GM06990 (cell line): Measurements from ENCODE around the gene TNIP2.

Experiments
- DNase-seq: peaks from one replicate; pipeline ENCODE4 v3.0.0-alpha.2; 2011; ENCODE audit not compliant: insufficient read length; ENCODE audit errors: extremely low read depth
- H3K27me3 ChIP-seq: replicated peaks from 2 replicates; pipeline ENCODE4 v1.6.0; 2011; ENCODE audit warnings: low read length; ENCODE audit not compliant: control insufficient read depth, insufficient read depth
- H3K36me3 ChIP-seq: 2 replicates; pipeline ENCODE4 v1.5.1; 2011; ENCODE audit warnings: low read length; ENCODE audit not compliant: control insufficient read depth, insufficient read depth
- H3K4me3 ChIP-seq: replicated peaks from 2 replicates; pipeline ENCODE4 v1.5.1; 2011; ENCODE audit warnings: low read depth, mild to moderate bottlenecking, control low read depth, low read length
- TF ChIP-seq, protein P1 (sequence below): IDR thresholded peaks from 2 replicates; pipeline ENCODE4 v1.5.1; 2011; ENCODE audit warnings: low read length, control low read depth, mild to moderate bottlenecking, inconsistent platforms; ENCODE audit not compliant: insufficient read depth, poor library complexity, severe bottlenecking

The TNIP2 gene

GRCh38 chr4:2714061-2714770 lies 41.9 kb downstream of the TNIP2 start:
- DNase-seq = no peak
- TF ChIP-seq, protein P1, sequence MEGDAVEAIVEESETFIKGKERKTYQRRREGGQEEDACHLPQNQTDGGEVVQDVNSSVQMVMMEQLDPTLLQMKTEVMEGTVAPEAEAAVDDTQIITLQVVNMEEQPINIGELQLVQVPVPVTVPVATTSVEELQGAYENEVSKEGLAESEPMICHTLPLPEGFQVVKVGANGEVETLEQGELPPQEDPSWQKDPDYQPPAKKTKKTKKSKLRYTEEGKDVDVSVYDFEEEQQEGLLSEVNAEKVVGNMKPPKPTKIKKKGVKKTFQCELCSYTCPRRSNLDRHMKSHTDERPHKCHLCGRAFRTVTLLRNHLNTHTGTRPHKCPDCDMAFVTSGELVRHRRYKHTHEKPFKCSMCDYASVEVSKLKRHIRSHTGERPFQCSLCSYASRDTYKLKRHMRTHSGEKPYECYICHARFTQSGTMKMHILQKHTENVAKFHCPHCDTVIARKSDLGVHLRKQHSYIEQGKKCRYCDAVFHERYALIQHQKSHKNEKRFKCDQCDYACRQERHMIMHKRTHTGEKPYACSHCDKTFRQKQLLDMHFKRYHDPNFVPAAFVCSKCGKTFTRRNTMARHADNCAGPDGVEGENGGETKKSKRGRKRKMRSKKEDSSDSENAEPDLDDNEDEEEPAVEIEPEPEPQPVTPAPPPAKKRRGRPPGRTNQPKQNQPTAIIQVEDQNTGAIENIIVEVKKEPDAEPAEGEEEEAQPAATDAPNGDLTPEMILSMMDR = no peak
- H3K27me3 ChIP-seq = no peaks in the 10 kb centered on the region
- no peak overlapping the region for H3K4me3 ChIP-seq
- peaks cover 8% of the 10 kb centered on the region for H3K36me3 ChIP-seq

DNA sequence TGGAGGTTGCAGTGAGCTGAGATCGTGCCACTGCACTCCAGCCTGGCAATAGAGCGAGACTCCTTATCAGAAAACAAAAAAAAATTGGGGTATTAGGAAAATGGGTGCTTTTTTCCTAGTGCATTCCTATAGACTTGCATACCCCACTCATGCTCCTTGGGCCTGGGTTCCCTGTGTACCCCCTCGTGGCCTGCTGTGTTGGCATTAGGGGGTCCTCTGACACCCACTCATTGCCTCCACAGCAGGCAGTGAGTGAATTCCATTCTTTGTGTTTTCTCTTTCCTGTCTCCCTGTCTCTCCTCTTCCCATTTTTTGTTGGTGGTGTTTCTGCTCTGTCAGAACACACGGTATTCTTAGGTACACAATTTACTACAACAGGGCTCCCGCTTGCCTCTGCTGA lies 42.8 kb downstream of the TNIP2 start:
- H3K27me3 ChIP-seq = no peaks in the 10 kb centered on the region
- TF ChIP-seq, protein P1 = no peak
- no peak overlapping the region for H3K4me3 ChIP-seq
- peaks cover 8% of the 10 kb centered on the region for H3K36me3 ChIP-seq
- DNase-seq = no peak

- DNase-seq = no peak
- no peaks in the 10 kb centered on the region for H3K27me3 ChIP-seq
- H3K36me3 ChIP-seq = peaks cover 7% of the 10 kb centered on the region
- TF ChIP-seq, protein P1 = peak; percentile 33
- no peak overlapping the region for H3K4me3 ChIP-seq
These were observed 43.8 kb downstream of the TNIP2 start for GRCh38 chr4:2712261-2712842.

DNA sequence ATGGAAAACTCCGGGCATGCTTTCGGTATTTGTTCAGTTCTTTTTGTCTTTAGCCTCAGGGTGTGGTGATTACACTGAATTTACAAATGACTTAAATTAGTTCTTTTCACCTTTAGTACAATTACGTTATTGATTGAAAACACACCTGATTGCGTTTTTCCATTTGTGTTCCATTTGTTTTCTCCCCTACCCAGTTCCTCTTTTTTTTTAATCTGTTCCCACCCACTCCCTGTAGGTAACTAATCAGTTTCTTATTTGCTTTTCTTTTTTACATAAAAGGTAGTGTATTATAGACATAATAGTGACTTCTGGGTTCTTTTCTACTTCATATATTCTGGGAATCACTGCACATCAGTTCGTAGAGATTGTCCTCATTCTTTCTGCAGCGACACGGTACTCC lies 53.4 kb downstream of the TNIP2 start:
- TF ChIP-seq, protein P1 = no peak
- Histone ChIP-seq H3K36me3 (peaks cover 25% of the 10 kb centered on the region), H3K27me3 (no peaks in the 10 kb centered on the region), H3K4me3 (no peak overlapping the region)
- no peak for DNase-seq

GRCh38 chr4:2702361-2702760 lies 53.8 kb downstream of the TNIP2 start:
- no peak for DNase-seq
- Histone ChIP-seq H3K27me3 (no peaks in the 10 kb centered on the region), H3K36me3 (peaks cover 29% of the 10 kb centered on the region), H3K4me3 (no peak overlapping the region)
- TF ChIP-seq, protein P1 = no peak
